ENCODE data around the gene AGBL3. TPM values are rescaled to one million over a fixed set of nuclear protein-coding genes. Genes with fewer than 3 reads are reported as not detected.

The AGBL3 gene
- total and polyA plus RNA-seq, 9 of the 15 experiments (the other 6 are each of a cell fraction or from before 2014, with no cell fraction given) = 0.54 to 2.9 (median 1.7) TPM

- TF ChIP-seq THAP12 (CRISPR knock-in tag; IDR thresholded peaks at IDR 0.05) (no peak), ATF3 (IDR thresholded peaks at IDR 0.05) (peak; percentile 79), ATF3 (CRISPR knock-in tag; conservative IDR thresholded peaks at IDR 0.05) (no peak), NELFE (IDR thresholded peaks at IDR 0.05; ENCODE audit: insufficient read depth, insufficient read length) (no peak), GATAD2B (IDR thresholded peaks at IDR 0.05; ENCODE audit: borderline replicate concordance) (peak; percentile 88), PCBP1 (IDR thresholded peaks at IDR 0.05; ENCODE audit: low read depth, low read length, poor library complexity, severe bottlenecking) (no peak), OTX1 (CRISPR knock-in tag; IDR thresholded peaks at IDR 0.05) (0 out of 2 replicates have a peak, but pooled peaks have one; percentile 52), DDX20 (tag; IDR thresholded peaks at IDR 0.05; ENCODE audit: low read depth) (peak; percentile 20; the same call in 1 of the 2 replicates), MNT (conservative IDR thresholded peaks at IDR 0.05) (peak; percentile 87 to 89), MIER1 (IDR thresholded peaks at IDR 0.05; ENCODE audit: low read depth) (0 out of 2 replicates have a peak, but pooled peaks have one; percentile 60), TAF1 (IDR thresholded peaks at IDR 0.05; ENCODE audit: control insufficient read depth, extremely low read depth, insufficient read depth, low read length, severe bottlenecking) (no peak), JUNB (CRISPR knock-in tag; conservative IDR thresholded peaks at IDR 0.05) (no peak), ARID3B (CRISPR knock-in tag; IDR thresholded peaks at IDR 0.05; ENCODE audit: borderline replicate concordance) (peak; percentile 71; the same call in 1 of the 2 replicates), PBX2 (CRISPR knock-in tag; IDR thresholded peaks at IDR 0.05; ENCODE audit: low read depth) (no peak), PBX2 (tag; conservative IDR thresholded peaks at IDR 0.05; ENCODE audit: low read depth) (no peak), STAT5B (CRISPR knock-in tag; IDR thresholded peaks at IDR 0.05) (no peak), FUS (optimal IDR thresholded peaks at IDR 0.05; ENCODE audit: low read depth, low read length) (no peak)
Observed at GRCh38 chr7:135160098-135160857, 174.0 kb downstream of the AGBL3 start (continued).
